NCI-H345 (cell line): ENCODE data around the gene CHSY3.

Experiments used
- DNase-seq: peaks from one replicate; lab custom pipeline; 2025; lab: John Stamatoyannopoulos, UW

Gene CHSY3

GRCh38 chr5:130024006-130024405 is 119.7 kb downstream of the CHSY3 start:
- no peak for DNase-seq

GRCh38 chr5:130025511-130025910 is 121.2 kb downstream of the CHSY3 start:
- DNase-seq, result no peak

- DNase-seq, result no peak
These were observed 128.5 kb downstream of the CHSY3 start for GRCh38 chr5:130032807-130033206.

- DNase-seq, result no peak
These were observed 130.4 kb downstream of the CHSY3 start for GRCh38 chr5:130034566-130035210.

- DNase-seq, result no peak
These were observed 131.1 kb downstream of the CHSY3 start for GRCh38 chr5:130035388-130035787.

GRCh38 chr5:130037905-130038304 is 133.6 kb downstream of the CHSY3 start:
- no peak for DNase-seq

GRCh38 chr5:130043834-130044233 is 139.6 kb downstream of the CHSY3 start:
- no peak for DNase-seq

- no peak for DNase-seq
These were observed 141.1 kb downstream of the CHSY3 start for GRCh38 chr5:130045334-130045733.

- DNase-seq, result no peak
These were observed 146.3 kb downstream of the CHSY3 start for GRCh38 chr5:130050585-130050984.

- DNase-seq, result no peak
These were observed 148.5 kb downstream of the CHSY3 start for GRCh38 chr5:130052752-130053151.

- DNase-seq, result no peak
These were observed 151.3 kb downstream of the CHSY3 start for GRCh38 chr5:130055572-130055971.

- no peak for DNase-seq
These were observed 157.5 kb downstream of the CHSY3 start for GRCh38 chr5:130061746-130062145.

- no peak for DNase-seq
These were observed 159.3 kb downstream of the CHSY3 start for GRCh38 chr5:130063603-130064002.

- DNase-seq, result no peak
These were observed 160.2 kb downstream of the CHSY3 start for GRCh38 chr5:130064484-130064883.

- no peak for DNase-seq
These were observed 161.4 kb downstream of the CHSY3 start for GRCh38 chr5:130065617-130066016.

- no peak for DNase-seq
These were observed 162.4 kb downstream of the CHSY3 start for GRCh38 chr5:130066644-130067043.

GRCh38 chr5:130067364-130067763 is 163.1 kb downstream of the CHSY3 start:
- DNase-seq, result no peak

GRCh38 chr5:130068101-130068500 is 163.8 kb downstream of the CHSY3 start:
- DNase-seq, result no peak

- no peak for DNase-seq
These were observed 164.7 kb downstream of the CHSY3 start for GRCh38 chr5:130068988-130069387.

- no peak for DNase-seq
These were observed 170.6 kb downstream of the CHSY3 start for GRCh38 chr5:130074820-130075219.

GRCh38 chr5:130077007-130077406 is 172.7 kb downstream of the CHSY3 start:
- no peak for DNase-seq

GRCh38 chr5:130078661-130079060 is 174.4 kb downstream of the CHSY3 start:
- DNase-seq, result no peak

- no peak for DNase-seq
These were observed 186.5 kb downstream of the CHSY3 start for GRCh38 chr5:130090569-130091270.

- no peak for DNase-seq
These were observed 188.7 kb downstream of the CHSY3 start for GRCh38 chr5:130092991-130093390.
